AG04449 (cell line): ENCODE data around the gene GLIPR1L1.
A peak's percentile ranks its signal among the peaks of the same experiment; 100 is the strongest.

Source experiments
- CTCF ChIA-PET: fragments of 350-600 bp; formaldehyde crosslinking; extraction: SDS; loops from one replicate; lab custom pipeline; 2021; ENCODE audit warnings: antibody characterized with exemption; lab: Yijun Ruan, JAX
- POLR2A ChIA-PET: fragments of 400-600, 350-600 bp; formaldehyde crosslinking; extraction: SDS; loops from one replicate; lab custom pipeline; 2020; ENCODE audit warnings: antibody characterized with exemption, inconsistent platforms; lab: Yijun Ruan, JAX
- DNase-seq: peaks from one replicate; pipeline ENCODE4 v3.0.0-alpha.2; 2010; ENCODE audit warnings: low read depth, low spot score
- H3K4me3 ChIP-seq: 2 replicates; pipeline ENCODE4 v1.5.1; 2011; ENCODE audit warnings: low read depth, mild to moderate bottlenecking, control low read depth, low read length
- CTCF ChIP-seq: IDR thresholded peaks from one replicate; pipeline ENCODE4 v1.5.1; 2011; ENCODE audit warnings: mild to moderate bottlenecking, moderate library complexity, low read length, control low read depth, inconsistent platforms; ENCODE audit not compliant: insufficient read depth; ENCODE audit errors: missing control alignments

GLIPR1L1 gene

GRCh38 chr12:75389706-75390105 lies 55.2 kb downstream of the GLIPR1L1 start:
- H3K4me3 ChIP-seq: no peak overlapping the region
- ChIA-PET CTCF (interaction anchor here (1.0 to 2.8 kb wide), 4 partner anchors 18 to 701 kb away, joined by 3 to 21 read pairs (median 5); no protein-coding TSS in a partner anchor), POLR2A (no interaction called here)
- no peak for DNase-seq
- no peak for TF ChIP-seq CTCF

- CTCF ChIA-PET: interaction anchor here (0.7 to 4.2 kb wide), 12 partner anchors 10 to 701 kb away, joined by 3 to 86 read pairs (median 9); partner anchors contain the start of gene GLIPR1
- no peak for DNase-seq
- POLR2A ChIA-PET: interaction anchor here (2.2 kb wide), 1 partner anchor 91 kb away, joined by 11 read pairs; the partner anchor contains the start of gene GLIPR1
- H3K4me3 ChIP-seq: peak overlapping the region; percentile 44
- no peak for TF ChIP-seq CTCF
Measured at GRCh38 chr12:75390156-75390898, 55.9 kb downstream of the GLIPR1L1 start.

- peak; percentile 84 for DNase-seq
- peak; percentile 92 for TF ChIP-seq CTCF
- ChIA-PET CTCF (interaction anchor here (0.7 to 4.2 kb wide), 35 partner anchors 8 to 702 kb away, joined by 3 to 86 read pairs (median 5); partner anchors contain the start of genes CAPS2, GLIPR1 and GLIPR1L1), POLR2A (interaction anchor here (2.2 kb wide), 1 partner anchor 90 kb away, joined by 11 read pairs; the partner anchor contains the start of gene GLIPR1)
- peak within 1 kb of the TSS; percentile 66 for H3K4me3 ChIP-seq
Measured at GRCh38 chr12:75390899-75391538, 56.5 kb downstream of the GLIPR1L1 start, which contains the start of gene GLIPR1L2. Gene GLIPR1L2 (plus strand): TSS chr12:75391089. CDS start chr12:75391117, 28 bp downstream.

- no peak overlapping the region for H3K4me3 ChIP-seq
- POLR2A ChIA-PET: no interaction called here
- CTCF ChIA-PET: interaction anchor here (1.5 to 2.1 kb wide), 2 partner anchors 13 to 97 kb away, joined by 3 to 14 read pairs; partner anchors contain the start of gene GLIPR1L2
- no peak for TF ChIP-seq CTCF
- DNase-seq: no peak
Measured at GRCh38 chr12:75404231-75404630, 69.8 kb downstream of the GLIPR1L1 start.

- CTCF ChIA-PET: interaction anchor here (1.2 to 3.4 kb wide), 2 partner anchors 12 to 17 kb away, joined by 3 to 21 read pairs; partner anchors contain the start of gene GLIPR1L2
- DNase-seq: no peak
- H3K4me3 ChIP-seq: no peak overlapping the region
- TF ChIP-seq CTCF: no peak
- POLR2A ChIA-PET: no interaction called here
Measured at GRCh38 chr12:75407683-75408082, 73.2 kb downstream of the GLIPR1L1 start.

- CTCF ChIA-PET: no interaction called here
- DNase-seq: no peak
- no peak for TF ChIP-seq CTCF
- H3K4me3 ChIP-seq: no peak overlapping the region
- POLR2A ChIA-PET: no interaction called here
Measured at GRCh38 chr12:75409830-75410229, 75.4 kb downstream of the GLIPR1L1 start.
